T-helper 2 cell treated with Interferon-gamma antibody and Interleukin-4, amounts not matched to agents 5 μg/mL and 100 μg/mL, for 36 hours (primary cell): ENCODE measurements around the gene NFYA.

Source experiments
- DNase-seq: peaks from one replicate; pipeline ENCODE4 v3.0.0; 2021; ENCODE audit warnings: low spot score
- H3K27ac Mint-ChIP-seq: one replicate; pipeline ENCODE4 v1.8.0; 2021; ENCODE audit warnings: mild to moderate bottlenecking, mixed read lengths
- H3K27me3 Mint-ChIP-seq: one replicate; pipeline ENCODE4 v1.8.0; 2021; ENCODE audit warnings: low read depth, mixed read lengths
- H3K36me3 Mint-ChIP-seq: one replicate; pipeline ENCODE4 v1.8.0; 2021; ENCODE audit warnings: low read depth, mixed read lengths
- H3K4me1 Mint-ChIP-seq: one replicate; pipeline ENCODE4 v1.8.0; 2021; ENCODE audit warnings: low read depth, mixed read lengths
- H3K4me3 Mint-ChIP-seq: one replicate; pipeline ENCODE4 v1.8.0; 2022; ENCODE audit warnings: mild to moderate bottlenecking, moderate library complexity, mixed read lengths
- H3K9me3 Mint-ChIP-seq: one replicate; pipeline ENCODE4 v1.8.0; 2021; ENCODE audit warnings: mixed read lengths

The NFYA gene

GRCh38 chr6:41135062-41135832 lies 62.5 kb downstream of the NFYA start:
- DNase-seq: no peak
- Mint-ChIP-seq H3K4me1 (peaks cover 3% of the 10 kb centered on the region), H3K27me3 (no peaks in the 10 kb centered on the region), H3K9me3 (no peaks in the 10 kb centered on the region), H3K36me3 (no peaks in the 10 kb centered on the region), H3K27ac (no peak overlapping the region), H3K4me3 (no peak overlapping the region)

GRCh38 chr6:41136911-41137310 lies 64.1 kb downstream of the NFYA start:
- H3K27me3 Mint-ChIP-seq: no peaks in the 10 kb centered on the region
- H3K4me3 Mint-ChIP-seq: no peak overlapping the region
- H3K4me1 Mint-ChIP-seq: peaks cover 2% of the 10 kb centered on the region
- no peak for DNase-seq
- no peak overlapping the region for H3K27ac Mint-ChIP-seq
- no peaks in the 10 kb centered on the region for H3K36me3 Mint-ChIP-seq
- H3K9me3 Mint-ChIP-seq: no peaks in the 10 kb centered on the region

GRCh38 chr6:41147917-41148316 lies 75.1 kb downstream of the NFYA start:
- H3K4me1 Mint-ChIP-seq: peaks cover 41% of the 10 kb centered on the region

More at GRCh38 chr6:41147917-41148316, 75.1 kb downstream of the NFYA start:
- Mint-ChIP-seq H3K9me3 (no peaks in the 10 kb centered on the region), H3K27me3 (peaks cover 9% of the 10 kb centered on the region), H3K4me3 (peak overlapping the region; percentile 63), H3K36me3 (peaks cover 4% of the 10 kb centered on the region), H3K27ac (peak overlapping the region; percentile 33)
- DNase-seq: no peak
